Measurements from ENCODE around the gene PDZD8.
"Not testable (repeated sequence)": the region's sequence is repeated elsewhere in the genome, so short reads cannot be mapped to it uniquely, and the experiment has no call there.

The PDZD8 gene

GRCh38 chr10:117342641-117343040 is 32.6 kb downstream of the PDZD8 start:
- DNase-seq, result no peak

GRCh38 chr10:117341061-117341460 is 34.2 kb downstream of the PDZD8 start:
- no peak for DNase-seq

- no peak for DNase-seq
These were observed 35.3 kb downstream of the PDZD8 start for GRCh38 chr10:117339979-117340378.

DNA sequence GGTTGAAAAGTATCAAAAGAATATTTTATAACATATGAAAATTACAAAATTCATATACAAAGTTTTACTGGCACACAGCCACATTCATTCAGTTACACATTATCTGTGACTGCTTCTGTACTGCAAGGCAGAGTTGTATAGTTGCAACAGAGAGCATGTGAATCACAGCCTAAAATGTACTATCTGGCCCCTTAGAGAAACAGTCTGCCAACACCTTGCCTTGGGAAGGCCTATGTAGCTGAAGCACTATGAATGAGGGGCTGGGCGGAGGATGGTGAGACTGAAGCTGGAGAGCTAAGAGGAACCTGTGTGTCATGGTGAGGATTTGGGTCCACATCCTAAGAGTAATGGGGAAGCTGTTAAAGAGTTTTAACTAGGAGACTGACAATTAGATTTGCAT is 35.7 kb downstream of the PDZD8 start:
- DNase-seq, result no peak

DNA sequence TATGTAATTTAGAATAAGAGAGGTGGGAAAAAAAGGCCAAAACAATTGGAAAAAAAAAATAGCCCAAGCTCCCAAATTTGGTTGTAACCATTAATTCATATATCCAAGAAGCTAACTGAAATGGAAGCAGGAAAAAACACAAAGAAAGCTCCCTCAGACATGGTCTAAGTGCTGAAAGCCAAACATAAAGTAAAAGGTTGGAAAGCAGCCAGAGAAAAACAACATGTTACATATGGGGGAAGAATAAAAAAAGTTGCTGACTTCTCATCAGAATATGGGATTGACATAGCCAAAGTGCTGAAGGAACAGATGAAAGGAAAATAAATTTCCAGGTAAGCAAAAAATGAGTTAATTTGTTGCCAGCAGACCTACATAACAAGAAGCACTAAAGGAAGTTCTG is 40.3 kb downstream of the PDZD8 start:
- no peak for DNase-seq

DNA sequence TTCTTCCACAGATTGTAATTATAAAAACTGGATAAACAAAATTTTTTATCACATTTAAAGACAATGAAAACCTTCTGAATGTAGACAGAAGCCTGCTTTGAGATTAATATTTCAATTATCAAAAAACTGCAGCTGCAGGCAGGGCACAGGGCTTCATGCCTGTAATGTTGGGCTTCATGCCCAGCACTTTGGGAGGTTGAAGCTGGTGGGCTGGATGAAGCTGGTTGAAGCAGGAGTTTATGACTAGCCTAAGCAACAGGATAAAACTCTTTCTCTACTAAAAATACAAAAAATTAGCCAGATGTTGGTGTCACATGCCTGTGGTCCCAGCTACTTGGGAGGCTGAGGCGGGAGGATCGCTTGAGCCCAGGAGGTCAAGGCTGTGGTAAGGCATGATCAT is 41.2 kb downstream of the PDZD8 start:
- DNase-seq, result no peak

DNA sequence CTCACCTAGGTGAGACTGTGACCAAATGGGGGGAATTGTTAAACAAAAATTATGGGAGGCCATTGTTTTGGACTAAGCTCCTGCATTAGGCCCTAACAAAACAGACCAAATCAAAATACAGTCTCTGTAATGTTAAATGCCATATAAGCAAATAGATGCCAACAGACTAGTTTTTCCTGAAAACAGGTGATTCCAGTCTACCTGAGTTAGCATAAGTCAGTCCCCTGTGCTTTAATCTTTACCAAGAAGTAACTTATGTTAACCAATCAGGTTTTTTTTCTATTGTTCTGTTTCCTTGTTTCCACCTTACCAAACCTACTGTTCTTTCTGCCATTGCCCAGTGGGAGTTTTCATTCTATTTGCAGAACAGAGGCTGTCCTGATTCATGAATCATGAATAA is 48.0 kb downstream of the PDZD8 start:
- DNase-seq, result no peak

DNA sequence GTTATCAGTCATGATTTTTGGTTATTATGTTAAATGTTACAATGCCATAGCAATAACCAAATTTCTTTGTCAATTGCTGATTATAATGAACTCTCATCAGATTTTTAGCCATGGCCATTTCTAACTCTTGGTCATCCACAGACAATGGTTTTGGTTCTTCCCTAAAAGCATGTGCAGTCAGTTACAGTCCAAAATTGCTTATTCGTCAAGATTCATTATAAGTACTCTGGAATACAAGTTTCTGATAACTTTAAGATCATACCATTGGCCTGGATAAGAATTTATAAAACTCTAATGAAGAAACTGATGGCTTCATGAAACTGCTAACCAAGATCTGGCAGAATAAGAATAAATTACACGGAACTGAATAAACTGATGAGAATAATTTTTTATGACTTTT is 50.9 kb downstream of the PDZD8 start:
- no peak for DNase-seq

DNA sequence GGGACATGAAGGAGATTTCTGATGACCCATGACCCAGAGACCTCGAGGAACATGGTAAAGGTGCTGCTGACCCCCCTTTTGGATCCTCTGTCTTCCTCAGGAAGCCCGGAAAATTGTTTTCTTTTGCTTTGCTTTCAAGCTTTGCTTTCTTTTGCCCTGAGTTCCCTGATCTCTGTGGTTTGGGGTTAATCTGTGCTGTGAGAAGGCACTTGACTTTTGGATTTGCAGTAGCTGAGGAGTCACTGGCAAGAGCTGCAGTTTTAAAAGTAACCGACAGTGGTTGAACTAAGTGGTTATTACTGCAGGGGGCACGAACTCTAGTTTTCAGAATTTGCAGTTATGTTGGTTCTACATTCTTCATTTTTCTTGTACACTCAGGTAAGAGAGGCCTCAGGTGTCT is 53.0 kb downstream of the PDZD8 start:
- DNase-seq, result no peak

DNA sequence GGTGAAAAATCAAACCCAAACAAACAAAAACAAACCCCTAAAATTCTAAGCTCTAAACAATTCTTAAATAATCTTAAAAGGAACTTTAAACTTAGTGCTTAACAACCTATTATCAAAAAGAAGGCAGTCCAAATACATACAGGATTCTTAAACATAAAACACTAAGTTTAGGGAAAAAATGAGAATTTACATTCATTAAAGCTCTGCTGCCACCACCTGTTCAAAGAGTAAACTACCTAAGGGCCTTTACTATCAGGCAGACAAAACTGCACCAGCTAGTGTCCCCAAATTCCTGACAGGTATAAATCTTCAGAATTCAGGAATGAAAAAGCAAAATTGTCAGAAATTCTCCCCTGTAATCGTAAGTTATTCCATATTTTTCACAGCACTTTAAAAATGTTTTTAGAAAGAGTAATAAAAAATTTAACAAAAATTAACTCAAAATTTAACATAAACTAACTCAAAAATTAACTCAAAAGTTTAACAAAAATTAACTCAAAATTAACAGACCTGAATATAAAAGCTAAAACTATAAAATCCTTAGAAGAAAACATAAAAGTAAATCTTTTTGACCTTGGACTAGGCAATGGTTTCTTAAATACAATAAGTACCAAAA is 55.1 kb downstream of the PDZD8 start:
- no peak for DNase-seq

DNA sequence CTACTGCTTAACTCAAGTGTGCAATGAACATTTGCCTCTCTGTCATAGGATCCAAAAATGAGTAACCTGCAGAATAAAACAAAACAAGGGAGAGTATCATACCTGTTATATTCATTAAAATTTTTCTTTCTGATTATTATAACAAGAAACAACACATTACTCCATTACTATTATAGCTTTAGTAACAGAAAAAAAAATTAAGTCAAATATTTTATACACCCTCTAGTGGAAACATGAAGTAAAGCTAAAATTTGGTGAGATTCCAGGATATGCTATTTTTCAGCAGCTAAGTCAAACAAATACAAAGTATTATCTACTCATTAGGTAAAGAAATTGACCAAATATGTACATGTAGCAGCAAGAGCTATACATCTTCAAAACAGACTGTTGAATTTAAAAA is 56.3 kb downstream of the PDZD8 start:
- DNase-seq, result no peak

GRCh38 chr10:117316701-117317100 is 58.5 kb downstream of the PDZD8 start:
- DNase-seq, result no peak

- no peak for DNase-seq
These were observed 61.6 kb downstream of the PDZD8 start for GRCh38 chr10:117313641-117314040.

GRCh38 chr10:117312430-117312829 is 62.8 kb downstream of the PDZD8 start:
- DNase-seq, result no peak

- DNase-seq, result no peak
These were observed 64.0 kb downstream of the PDZD8 start for GRCh38 chr10:117311261-117311660.

DNA sequence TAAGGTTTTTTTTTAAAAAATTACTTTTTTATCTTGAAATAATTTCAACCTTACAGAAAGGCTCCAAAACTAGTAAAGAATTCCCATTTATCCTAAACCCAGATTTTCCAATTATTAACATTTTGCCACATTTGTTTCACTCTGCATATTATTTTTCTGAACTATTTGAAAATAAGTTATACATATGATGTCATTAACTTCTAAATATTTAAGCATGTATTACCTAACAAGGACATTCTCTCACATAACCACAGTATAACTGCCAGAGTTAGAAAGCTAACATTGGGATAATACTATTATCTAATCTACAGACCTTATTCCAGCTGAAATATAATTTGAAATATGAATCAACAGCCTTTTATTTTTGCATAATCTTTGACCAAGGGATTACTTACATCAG is 68.6 kb downstream of the PDZD8 start:
- DNase-seq, result no peak

DNA sequence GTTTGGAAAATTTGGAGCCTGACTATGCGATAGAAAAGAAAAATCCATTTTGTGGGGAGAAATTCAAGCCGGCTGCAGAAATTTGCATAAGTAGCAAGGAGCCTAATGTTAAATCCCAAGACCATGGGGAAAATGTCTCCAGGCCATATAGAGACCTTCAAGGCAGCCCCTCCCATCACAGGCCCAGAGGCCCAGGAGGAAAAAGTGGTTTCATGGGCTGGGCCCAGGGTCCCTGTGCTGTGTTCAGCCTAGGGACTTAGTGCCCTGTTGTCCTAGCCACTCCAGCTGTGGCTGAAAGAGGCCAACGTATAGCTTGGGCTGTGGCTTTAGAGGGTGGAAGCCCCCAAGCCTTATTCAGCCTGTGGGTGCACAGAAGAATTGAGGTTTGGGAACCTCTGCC is 71.8 kb downstream of the PDZD8 start:
- not testable (repeated sequence) for DNase-seq

- no peak for DNase-seq
These were observed 74.6 kb downstream of the PDZD8 start for GRCh38 chr10:117300671-117301070.

GRCh38 chr10:117299435-117299834 is 75.8 kb downstream of the PDZD8 start:
- DNase-seq, result no peak

DNA sequence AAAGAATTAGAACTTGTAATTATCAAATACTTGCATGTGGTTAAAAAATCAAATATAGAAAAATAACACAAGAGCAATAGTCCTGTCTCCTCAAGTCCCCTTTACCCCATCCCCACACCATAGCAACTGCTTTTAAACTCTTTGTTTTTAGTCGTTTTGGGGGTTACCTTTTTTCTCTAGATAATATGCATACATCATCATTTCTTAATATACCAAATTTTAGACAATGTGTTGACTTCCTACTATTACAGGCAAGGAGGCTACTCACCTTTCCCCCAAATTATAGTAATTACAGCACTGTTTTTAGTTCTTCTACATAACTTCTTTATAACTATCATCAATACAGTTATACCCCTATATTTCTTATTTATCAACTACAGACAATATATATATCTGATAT is 77.0 kb downstream of the PDZD8 start:
- no peak for DNase-seq

- DNase-seq, result no peak
These were observed 80.5 kb downstream of the PDZD8 start for GRCh38 chr10:117294735-117295134.

- DNase-seq, result no peak
These were observed 81.1 kb downstream of the PDZD8 start for GRCh38 chr10:117294039-117294645.

DNA sequence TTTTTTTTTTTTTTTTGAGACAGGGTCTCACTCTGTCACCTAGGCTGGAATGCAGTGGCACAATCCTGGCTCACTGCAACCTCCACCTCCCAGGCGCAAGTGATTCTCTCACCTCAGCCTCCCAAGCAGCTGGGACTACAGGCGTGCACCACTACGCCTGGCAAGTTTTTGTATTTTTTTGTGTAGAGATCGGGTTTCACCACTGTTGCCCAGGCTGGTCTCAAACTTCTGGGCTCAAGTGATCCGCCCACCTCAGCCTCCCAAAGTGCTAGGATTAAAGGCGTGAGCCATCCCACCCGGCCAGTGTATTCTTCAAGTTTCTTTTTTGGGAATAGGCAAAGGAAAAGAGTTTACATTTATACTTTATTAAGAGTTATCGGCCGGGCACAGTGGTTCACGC is 84.4 kb downstream of the PDZD8 start:
- DNase-seq, result not testable (repeated sequence)

DNA sequence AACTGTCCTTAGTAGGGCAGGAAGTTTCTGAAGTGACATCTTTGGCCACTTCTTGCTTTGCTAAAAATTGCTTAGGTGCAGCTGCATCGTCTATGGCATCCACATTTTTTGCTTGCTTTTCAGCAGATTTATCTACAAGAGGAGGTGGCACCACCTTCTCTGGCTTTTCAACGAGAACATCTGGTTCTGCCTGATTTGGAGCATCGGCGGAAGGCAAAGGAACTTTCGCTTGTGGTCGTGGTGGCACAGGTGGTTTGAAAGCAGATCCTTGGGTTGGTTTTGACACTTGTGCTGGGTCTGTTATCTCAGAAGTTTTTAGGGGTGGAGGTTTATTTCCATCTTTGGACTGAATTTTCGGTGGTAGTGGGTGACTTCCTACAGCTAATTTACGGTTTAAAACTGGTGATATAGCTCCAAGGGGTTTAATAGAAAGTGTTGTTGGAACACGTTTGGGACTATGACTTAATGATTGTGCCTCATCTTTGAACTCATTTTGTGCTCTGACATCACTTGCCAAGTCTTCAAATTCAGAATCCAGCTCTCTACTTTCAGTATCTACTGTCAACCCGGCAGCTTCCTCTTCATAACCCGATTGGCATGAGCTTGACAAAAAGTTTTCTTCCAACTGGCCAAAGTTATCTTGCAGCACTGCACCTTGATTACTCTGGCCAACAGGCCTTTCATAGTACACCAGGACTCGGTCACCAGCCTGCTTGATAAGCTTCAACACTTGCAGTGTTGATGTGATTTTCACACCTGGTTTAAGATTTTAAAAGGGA is 90.3 kb downstream of the PDZD8 start:
- DNase-seq, result no peak
